Suprapubic skin (tissue), 4 donors: ENCODE measurements around the gene HADHB.

ENCODE experiments used
- CTCF ChIP-seq, 2 donors: fragments of 200-600 bp in 1 of 2; fragments of 450-650 bp in 1 of 2; sonication (generic) in 1 of 2; IDR thresholded peaks; one replicate each; pipeline ENCODE4 v1.5.1; 2016 to 2019; ENCODE audit warnings: antibody characterized with exemption in 2 of 2, mild to moderate bottlenecking in 1 of 2, moderate library complexity in 1 of 2
- EP300 ChIP-seq: sonication (generic); formaldehyde crosslinking; IDR thresholded peaks from one replicate; pipeline ENCODE4 v1.6.1; 2017; ENCODE audit warnings: antibody characterized with exemption
- POLR2AphosphoS5 ChIP-seq, 3 donors: sonication (generic); formaldehyde crosslinking; IDR thresholded peaks; one replicate each; pipeline ENCODE4 v1.6.1; 2017; ENCODE audit warnings: antibody characterized with exemption in 3 of 3

- no peak for TF ChIP-seq CTCF (IDR thresholded peaks at IDR 0.05)
- TF ChIP-seq EP300, result no peak
- no peak for TF ChIP-seq POLR2AphosphoS5 (IDR thresholded peaks at IDR 0.05)
These were observed 30.0 kb upstream of the HADHB start for GRCh38 chr2:26214759-26215158.
